DMS53 treated with DMSO at 0.1 percent for 48 hours (cell line): ENCODE measurements around the gene RAMP1.

ENCODE experiments used
- DNase-seq: peaks from one replicate; lab custom pipeline; 2025; ENCODE audit not compliant: unreplicated experiment; lab: John Stamatoyannopoulos, UW

The RAMP1 gene

DNA sequence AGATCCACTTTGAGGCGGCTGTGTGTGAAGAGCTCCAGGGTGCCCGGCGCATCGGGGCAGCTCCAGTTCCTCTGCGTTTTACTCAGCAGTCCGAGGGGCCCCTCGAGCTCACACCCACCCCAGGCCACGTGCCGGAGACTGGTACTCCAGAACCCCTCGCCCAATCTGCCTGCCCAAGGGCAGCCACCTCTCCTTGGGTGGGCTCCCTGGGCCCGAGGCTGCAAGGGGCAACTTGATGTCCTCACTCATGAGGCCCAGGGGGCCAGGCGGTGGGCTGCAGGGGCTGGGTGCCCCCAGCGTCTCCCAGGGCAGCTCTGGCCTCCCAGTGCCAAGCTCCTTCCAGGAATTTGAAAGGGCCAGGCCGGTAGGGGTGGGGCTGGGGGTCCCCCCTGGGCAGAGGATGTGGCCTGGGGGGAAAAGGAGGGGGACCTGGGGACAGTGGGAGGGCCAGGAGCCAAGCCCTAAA lies 16.7 kb downstream of the RAMP1 start:
- no peak for DNase-seq

DNA sequence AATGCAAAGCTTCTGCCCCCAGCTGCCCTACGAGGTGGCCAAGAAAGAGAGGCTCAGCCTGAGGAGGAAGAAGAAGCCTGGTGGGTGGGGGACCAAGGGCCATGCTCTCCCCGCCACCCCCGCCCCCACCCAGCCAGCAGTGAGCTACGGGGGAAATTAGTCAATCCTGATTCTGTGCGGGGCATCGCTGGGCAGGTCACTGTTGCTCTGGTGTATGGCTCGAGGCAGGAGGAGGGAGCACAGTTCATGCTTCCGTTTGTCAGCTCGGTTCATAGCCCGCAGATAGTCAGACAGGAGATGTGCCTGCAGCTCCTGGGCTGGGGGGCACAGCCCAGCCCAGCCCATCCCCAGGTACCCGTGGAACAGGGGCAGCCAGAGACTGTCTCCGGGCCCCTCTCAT lies 17.1 kb downstream of the RAMP1 start:
- no peak for DNase-seq

DNA sequence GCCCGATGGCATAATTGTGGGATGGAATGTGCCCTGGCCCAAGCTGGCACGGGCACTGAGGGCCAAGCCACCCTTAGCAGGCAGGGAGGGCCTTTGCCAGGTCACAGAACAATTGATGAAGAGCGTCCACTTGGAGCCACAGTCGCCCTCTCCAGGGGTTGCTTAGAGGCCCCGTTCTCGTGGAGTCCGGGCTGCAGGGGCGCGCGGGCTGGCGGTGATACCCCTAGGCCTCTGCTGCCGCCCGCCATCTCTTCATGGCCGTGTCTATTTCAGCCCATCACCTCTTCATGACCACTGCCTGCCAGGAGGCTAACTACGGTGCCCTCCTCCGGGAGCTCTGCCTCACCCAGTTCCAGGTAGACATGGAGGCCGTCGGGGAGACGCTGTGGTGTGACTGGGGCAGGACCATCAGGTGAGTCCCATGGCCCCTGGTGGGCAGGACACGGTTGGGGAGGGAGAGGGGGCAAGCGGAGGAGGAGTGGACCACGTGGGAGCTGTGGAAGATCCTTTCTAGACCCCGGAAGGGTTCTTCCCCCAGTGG lies 17.6 kb downstream of the RAMP1 start:
- no peak for DNase-seq

DNA sequence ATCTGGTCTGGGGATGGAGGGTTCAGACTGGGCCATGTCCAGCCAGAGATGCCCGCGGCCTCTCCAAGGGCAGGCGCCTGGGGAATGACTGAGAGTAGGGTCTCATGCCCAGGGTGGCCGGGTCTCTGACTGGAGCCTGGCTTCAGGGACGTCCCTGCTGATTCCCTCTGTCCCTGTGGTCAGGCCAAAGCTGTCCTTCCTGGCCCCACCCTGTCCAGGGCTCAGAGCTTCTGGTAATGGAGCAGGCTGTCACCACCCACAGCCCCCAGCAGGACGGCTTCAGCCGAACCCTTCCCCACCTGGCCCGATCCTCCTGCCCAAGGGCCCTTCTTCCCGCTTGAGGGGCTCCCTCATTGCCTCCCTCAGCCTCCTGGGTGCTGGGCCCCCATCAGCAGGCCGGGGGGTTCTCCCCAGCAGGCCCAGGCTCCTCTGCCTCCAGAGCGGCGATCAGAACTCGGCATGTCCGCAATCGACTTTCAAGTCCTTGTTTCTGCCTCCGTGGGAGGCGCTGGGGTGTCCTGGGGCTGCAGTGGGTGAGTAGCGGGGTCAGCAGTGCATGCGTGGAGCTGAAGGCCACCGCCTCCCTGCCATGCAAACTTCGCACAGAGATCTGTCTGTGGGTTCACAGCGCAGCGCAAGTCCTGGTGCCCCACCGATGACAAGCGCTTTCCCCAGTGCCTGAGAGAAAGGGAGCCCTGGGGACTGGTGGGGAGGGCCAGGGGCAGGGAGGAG lies 18.3 kb downstream of the RAMP1 start:
- DNase-seq: no peak

DNA sequence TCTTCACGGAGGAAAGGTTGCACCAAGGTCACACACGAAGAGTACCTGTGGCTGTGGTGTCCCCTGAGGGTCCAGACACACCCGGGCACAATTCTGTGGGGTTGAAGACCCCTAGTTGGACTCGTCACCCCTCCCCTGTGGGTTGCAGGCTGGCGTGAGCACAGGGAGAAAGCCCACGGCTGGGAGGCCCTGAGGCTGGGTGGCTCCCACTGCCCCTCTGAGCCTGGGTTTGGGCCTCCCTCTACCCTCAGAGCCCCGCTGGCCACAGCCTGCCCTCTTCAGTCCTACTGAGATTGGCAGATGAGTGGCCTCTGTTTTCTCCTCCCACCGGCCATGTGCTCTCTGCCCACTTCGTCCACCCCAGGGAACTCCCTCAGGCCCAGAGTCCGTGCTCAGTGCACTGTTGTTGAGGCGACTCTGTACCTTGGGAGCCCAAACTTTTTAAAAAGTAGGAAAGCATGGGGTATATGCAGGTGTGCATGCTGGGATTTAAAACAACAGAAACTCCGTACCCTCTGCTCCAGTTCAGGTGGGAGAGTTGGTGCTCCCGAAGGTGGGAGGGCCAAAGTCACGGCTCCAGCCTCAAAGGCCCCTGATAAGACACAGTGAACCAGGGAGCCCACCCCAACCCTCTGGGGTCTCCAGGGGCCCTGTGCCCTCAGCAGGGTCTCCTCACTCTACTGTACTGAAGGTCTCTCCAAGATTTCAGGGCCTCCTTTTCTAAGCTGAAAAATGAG lies 19.1 kb downstream of the RAMP1 start:
- no peak for DNase-seq

DNA sequence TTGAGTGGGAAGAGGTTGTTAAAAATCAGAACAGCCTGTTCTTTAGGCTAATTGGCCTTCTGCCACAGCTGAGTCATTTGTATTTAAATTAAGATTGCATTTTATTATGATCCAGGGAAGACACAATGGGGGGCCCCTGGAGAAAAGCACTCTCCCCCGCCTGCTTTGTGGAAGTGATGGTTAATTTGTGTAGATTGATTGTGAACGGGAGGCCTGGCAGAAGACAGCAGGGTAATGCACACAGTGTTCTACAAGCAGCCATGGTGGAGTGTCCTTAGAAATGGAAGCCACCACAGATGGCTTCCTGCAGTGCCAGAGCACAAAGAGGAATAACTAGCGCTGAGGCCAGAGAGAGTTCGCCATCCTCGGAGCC lies 19.6 kb downstream of the RAMP1 start:
- no peak for DNase-seq

DNA sequence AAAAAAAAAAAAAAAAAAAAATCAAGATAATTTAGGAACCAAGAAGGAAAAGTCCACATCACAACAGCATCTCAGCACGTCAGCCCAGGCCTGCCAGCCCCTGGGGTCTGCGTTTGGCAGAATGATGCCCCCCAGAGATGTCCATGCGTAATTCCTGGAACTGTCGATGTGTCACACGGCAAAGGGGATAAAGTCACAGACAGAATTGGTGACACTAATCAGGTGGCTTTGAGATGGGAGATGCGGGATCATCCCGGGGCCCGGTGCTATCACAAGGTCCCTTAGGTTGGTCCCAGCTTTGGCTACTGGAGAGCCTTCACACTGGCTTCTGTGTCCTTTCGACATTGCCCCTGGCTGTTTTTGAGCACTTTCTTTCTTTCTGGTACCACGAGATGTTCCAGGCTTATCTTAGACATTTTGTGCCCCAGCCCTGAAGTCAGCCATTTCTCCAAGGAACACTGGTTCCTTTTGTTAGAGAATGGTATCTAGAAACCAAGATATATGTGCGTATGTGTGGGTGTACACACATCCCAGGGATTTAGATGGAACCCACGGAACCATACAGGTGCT lies 20.7 kb downstream of the RAMP1 start:
- DNase-seq: no peak

DNA sequence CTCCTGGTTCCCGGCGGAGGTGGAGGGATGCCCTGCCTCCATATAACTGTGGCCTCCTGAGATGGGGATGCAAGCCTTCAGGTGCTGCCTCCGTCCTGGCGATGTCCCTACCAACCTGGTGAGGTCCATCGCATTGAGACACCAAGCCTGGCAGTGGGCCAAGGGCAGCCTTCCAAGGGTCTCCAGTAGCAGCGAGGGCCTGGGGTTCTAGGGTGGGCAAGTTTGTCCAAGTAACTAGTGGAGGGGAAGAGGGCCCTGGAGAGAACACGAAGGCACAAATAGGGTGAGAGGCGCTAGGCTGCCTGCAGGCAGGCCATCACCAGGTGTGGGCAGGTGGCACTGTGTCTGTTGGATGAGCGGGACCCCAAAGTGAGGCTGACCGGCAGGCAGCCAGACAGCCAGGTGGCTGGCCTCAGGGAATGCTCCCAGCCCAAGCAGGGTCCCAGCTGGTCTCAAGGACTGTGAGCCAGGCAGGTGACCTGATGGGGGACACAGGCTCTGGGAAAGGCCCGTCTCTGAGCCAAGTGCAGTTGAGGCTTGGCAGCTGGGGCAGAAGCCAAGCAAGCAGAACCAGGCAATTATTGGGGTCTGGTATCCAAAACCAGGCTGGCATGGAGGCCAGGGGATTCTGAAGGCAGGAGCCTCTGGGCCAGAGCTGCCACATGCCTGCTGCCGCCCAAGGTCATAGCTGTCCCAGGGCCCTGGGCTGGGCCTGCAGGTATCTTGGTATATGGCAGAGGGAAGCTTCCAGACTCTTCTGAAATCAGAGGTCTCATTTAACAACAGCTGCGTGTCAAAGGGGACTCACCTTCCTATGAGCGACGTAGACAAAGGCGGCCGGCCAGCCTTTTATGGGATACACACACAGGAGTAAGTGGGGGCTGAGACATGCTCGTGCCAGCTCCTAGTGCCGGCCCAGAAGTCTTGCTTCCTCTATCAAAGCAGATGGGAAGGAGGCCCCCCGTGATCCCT lies 23.4 kb downstream of the RAMP1 start:
- no peak for DNase-seq

DNA sequence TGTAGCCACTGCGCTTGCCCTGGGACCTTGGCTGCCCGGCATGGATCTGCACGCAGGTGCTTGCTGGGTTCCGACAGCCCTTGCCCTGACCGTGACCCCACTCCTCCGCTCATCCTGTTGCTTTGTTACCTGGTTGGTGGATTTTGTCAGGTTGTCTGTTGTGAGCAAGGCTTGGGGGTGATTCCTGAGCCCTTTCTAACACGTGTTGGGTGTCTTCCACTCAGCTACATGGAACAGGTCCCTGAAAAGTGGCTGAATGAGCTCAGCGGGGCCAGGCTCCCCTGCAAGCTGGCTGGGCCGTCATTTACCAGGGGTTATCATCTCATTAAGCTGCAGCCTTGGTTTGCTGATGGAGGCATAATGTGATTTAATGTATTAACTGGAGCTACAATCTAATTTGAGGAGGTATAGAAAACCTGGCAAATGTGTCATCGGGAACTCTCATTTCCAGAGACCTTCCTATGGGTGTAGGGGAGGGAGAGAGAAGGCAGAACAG lies 24.6 kb downstream of the RAMP1 start:
- no peak for DNase-seq

DNA sequence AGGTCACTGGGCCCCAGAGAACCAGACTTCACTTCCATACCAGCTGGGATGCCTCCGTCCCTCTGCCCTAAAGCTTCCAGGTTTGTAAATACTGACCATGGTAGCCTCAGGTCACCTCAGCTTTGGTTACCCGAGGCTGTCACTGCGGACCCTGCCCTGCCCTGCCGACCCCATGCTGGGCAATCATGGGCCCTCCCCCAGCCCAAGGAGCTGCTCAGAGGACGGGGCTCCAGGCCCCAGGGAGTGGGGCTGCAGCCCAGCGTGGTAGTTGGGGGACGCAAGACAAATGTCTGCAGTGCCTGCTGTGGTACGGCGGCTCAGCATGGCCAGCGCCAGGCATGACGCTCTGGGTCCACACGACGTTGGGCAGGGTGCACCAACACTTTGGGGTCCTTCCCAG lies 25.3 kb downstream of the RAMP1 start:
- DNase-seq: no peak

DNA sequence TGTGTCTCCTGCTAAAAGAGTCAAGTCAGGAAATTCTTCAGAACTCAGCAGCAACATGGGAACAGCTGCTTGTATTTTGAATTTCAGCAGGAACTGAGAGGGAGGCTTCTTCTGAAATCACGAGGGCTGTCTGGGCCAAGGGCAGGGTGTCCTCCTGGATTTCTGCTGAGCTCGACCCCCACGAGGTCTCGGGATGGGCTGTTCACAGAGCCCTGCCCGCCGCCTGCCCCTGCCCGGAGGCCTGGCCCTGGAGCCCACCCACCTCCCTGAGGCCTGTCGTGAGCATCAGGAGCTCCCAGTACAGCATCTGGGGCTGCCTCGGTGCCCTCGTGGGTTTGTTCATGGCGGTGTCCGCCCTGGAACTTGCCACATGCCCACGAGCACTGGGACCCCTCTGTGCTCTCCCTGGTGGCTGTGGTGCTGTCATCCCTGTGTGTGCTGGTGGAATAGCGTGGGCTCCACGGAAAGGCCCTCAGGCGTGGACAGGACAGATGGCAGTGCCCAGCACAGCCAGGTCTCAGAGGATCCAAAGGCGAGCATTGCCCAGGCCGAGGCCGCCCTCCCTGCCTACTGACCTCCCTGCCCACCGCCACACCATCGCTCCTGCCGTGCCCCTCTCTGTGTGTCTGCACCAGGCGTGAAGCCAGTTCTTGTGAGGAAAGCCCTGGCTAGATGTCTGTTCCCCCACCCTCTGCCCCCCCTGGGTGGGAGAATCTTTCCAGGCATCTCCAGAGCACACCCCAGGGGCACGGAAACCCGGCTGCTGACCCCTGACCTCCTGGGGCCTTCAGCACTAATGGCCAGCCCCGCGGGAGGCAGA lies 25.9 kb downstream of the RAMP1 start:
- no peak for DNase-seq

DNA sequence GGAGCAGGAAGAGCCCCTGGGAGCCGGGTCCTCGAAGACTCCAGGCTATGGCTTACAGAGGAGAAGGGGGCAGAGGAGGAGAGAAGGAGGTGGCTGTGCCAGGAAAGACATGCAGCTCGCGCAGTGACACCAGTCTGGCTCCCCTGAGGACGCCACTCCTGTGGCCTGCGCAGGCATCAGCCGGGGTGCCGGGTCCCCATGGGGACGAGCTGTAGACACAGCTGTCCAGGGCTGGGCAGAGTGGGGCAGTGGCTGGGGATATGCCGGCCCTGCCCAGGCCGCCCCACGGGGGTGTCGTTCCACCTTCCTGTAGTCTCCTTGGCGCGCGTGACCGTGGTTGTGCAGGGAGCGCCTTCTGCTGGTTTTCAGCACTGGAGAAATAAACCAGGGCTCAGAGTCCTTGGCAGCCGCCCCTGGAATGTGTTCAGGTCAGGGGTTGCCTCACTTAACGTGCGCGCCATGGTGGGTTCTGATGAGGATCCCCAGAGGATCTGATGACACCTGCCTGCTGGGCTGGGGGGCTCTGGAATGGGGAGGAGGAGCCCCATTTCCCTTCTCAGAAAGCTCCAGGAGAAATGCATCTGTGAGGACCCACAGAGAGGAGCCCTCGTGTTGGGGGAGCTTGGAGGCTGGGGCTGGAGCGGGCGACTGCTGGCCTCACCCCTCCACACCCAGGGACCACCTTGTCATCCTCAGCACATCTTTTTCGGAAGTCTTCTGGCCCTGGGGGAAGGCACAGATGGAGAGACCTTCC lies 26.7 kb downstream of the RAMP1 start:
- DNase-seq: no peak

DNA sequence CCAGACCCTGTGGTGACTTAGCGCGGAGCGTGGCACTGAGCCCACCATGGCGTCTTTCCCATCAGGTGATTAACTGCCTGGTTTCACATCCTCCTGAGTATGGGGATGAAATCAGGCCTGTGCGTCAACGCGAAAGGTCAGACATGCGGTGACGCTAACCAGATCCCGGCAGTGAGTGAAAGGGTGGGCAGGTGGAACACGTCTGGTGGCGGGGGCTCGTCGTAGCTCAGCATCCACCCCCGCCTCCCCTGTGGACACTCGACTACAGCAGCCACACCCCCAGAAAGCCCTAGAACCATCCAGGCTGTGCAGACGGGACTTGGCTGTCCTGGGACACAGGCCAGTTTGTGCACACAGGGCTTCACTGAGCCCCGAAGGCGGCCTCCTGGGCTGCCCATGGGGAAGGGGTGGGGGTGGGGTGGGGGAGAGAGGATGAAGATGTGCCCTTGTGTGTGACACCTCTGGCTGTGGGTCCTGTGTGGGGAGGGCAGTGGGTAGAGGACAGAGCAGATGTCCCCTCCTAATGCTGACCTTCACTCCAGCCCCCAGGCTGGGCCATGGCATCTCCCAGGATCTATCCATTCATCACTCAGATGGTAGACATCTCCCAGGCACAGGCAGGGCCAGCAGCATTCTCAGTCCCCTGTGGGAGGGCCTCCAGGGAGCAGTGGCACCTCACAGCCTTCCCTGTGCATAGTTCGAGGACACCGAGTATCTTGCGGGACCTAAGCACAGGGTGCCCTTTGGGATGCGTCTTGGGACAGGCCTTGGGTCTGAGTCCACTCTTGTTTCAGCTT lies 27.5 kb downstream of the RAMP1 start:
- DNase-seq: no peak

DNA sequence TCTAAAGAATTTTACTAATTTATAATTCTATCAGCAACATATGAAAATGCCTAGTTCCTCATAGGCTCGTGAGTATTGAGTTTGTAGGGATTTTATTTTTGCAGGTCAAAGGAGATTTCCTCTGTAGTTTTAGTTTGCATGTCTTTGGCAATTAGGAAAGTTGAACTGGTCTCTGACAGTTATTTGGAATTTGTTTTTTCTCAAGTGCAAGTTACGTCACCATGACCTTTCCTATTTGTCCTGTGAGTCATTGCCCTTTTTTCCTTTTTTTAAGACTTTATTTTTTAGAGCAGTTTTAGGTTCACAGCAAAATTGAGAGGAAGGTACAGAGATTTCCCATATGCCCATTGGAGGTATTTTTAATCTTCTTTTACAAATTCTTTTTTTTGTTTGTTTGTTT lies 29.0 kb downstream of the RAMP1 start:
- DNase-seq: no peak

DNA sequence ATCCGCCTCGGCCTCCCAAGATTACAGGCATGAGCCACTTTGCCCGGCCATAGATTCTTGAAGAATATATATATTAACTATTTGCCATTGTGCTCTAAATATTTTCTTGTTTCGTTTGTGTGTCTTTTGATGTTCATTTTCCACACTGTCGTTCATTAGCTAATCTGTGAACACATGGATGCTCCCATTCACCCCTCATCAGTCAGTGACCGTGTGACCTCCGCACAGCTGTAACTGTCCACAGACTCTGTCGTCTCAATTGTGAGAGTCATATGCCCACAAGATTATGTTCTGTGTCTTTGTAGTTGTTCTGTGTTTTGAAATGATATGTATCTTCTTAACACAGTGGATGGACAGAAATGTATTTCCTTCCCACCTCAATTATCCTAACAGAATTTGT lies 29.6 kb downstream of the RAMP1 start:
- no peak for DNase-seq

DNA sequence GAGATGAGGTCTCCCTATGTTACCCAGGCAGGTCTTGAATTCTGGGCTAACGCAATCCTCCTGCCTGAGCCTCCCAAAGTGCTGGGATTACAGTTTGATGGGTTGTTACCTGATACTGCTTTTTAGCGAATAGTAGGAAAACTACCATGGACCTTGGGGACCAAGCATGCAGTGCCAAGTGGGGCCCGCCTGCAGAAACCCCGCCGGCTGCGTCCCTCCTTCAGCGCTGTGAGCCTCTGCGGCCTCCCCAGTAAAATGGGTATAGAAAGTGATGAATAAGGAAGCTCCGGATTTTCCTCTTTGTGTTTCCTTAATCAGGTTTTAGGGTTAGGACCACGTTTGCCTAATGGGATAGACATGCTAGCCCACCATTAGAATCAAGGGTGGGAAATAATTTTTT lies 30.4 kb downstream of the RAMP1 start:
- no peak for DNase-seq

DNA sequence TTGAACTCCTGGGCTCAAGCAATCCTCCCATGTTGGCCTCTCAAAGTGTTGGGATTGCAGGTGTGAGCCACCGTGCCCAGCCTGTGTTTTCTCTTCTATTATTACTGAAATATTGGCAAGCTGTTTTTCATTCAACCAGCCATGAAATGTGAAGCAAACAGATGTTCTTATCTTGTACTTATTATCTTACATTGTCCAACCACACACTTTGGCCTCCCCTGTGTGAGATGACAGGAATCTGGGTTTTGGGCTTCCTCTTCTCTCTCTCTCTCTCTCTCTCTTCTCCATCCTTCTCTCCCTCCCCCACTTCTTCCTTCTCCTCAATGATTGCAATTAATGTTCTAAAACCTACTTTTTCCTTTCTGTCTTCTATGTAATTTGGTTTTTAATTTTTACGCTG lies 33.1 kb downstream of the RAMP1 start:
- no peak for DNase-seq

DNA sequence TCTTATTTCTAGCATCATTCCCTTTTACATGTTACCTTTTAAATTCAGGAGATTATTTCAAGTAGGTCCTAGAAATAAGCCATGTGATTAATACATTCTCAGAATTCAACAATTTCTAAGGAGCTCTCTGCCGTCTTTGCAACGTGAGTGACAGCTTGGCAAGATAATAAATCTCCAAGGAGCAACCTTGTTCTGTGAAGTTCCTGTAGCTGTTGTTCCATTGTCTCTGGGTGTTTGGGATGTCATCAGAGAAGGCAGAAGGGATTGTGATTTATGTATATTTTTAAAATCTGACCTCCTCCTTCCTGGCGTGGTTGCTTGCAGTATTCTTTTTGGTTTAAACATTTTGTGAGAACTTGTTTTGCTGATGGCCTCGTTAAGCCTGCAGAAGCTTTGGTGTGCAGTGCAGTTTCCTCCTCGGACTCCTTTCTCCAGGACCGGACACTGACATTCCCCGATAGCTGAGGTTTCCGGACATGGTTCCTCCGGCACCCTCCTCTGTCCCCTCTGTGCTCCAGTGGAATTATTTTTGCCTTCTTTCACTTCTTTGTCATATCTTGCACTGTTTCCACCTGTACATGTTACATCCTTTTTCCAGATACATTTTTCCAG lies 33.7 kb downstream of the RAMP1 start:
- DNase-seq: no peak
